Measurements from ENCODE around the gene RMI1.

Gene RMI1

GRCh38 chr9:83971485-83971884 lies 9.1 kb upstream of the RMI1 start:
- DNase-seq: no peak

DNA sequence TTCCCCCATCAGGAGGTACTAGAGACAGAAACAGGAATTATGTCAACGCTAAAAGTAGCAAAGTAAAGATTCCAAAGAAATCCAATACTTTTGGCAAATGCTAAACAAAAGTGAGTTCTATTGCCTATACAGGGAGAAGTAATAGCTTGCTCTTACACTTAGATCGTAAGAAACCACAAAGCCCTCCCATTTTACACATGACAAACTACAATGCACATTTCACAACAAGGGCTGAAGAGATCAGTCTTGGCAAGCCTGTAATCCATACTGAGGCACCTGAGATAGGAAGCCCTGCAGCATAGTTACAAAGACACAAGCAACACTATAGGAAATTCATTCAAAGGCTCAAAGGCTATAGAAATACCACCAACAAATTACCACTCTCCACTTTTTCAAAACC lies 8.3 kb upstream of the RMI1 start:
- no peak for DNase-seq

- DNase-seq: no peak
These were observed 5.3 kb upstream of the RMI1 start for GRCh38 chr9:83975300-83975699.

GRCh38 chr9:83976372-83976771 lies 4.2 kb upstream of the RMI1 start:
- no peak for DNase-seq

DNA sequence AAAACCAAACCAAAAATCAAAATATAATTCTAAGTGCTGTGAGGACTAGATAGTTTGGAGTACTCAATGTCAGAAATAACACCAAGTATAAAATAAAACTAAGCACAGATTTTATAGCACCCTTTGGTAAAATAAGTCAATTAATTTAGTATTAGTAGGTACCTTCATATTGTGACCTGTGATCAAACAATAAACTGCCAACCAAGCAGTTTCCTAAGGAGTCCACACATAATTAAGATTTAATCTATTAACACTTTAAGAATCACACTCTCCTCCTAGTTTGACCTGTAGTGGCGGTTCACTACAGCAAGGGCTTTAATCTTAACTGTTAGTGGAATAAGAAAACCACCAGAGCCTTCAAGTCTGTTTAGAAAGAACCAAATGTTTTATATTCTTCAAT lies 3.4 kb upstream of the RMI1 start:
- DNase-seq: no peak

DNA sequence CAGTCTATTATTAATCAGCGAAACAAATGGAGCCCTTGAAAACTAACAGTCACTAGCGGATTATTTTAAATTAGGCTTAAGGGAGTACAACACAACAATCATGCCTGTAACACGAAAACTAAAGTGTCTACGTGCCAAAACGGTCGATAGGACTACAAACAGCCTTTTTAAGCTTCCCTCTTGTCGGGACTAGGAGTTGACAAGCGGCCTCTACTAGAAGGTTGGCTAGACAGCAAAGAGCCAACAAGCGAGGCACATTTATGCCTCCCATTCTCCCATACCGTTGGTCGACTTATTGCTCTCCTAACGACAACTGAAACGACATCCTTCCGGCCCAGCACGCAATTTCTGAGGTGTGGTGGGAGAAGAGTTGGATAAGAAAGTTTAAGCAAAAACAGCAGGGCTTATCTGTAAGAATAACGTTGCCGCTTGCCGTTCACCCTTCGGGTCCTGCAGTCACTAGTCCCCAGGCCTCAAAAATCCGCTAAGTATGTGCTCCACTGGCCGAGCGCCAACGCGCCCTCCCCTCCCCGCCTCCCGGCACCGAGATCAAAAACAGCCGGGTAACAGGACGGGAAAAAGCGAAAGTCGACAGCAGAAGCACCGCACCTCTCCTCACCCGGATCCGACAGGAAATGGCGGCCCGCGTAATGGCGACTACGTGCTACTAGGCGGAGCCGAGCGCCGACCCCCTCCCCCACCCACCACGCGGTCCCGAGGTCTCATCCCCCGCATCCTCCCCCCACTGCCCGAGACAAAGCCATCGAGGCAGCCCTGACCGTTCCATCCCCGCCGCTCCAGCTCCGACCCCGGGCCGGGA lies 1.4 kb upstream of the RMI1 start:
- peak; percentile 92 for DNase-seq

GRCh38 chr9:83979812-83980394 lies 702 bp upstream of the RMI1 start, which contains the start of gene HNRNPK:
HNRNPK (minus strand) TSS chr9:83980215; CDS start chr9:83978252, 1,963 bp downstream.
- DNase-seq: peak; percentile 100

- peak; percentile 71 for DNase-seq
These were observed 694 bp downstream of the RMI1 start for GRCh38 chr9:83981126-83981871.

- no peak for DNase-seq
These were observed 5.6 kb downstream of the RMI1 start for GRCh38 chr9:83986195-83986594.

GRCh38 chr9:83986765-83987401 lies 6.3 kb downstream of the RMI1 start:
- DNase-seq: no peak

DNA sequence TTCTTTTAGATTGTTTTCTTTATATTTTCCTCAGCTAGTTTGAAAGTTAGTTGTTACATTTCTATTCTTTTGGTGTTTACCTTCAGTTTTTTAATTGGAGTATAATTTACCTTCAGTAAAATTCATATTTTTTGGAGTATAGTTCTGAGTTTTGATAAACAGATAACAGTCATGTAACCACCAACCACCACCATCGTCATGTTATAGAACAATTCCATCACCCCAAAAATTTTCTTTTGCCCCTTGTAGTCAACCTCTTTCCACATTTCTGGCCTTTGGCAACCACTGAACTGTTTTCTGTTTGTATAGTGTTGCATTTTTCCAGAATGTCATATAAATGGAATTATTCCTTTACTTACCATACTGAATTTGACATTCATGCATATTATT lies 6.8 kb downstream of the RMI1 start:
- DNase-seq: no peak

DNA sequence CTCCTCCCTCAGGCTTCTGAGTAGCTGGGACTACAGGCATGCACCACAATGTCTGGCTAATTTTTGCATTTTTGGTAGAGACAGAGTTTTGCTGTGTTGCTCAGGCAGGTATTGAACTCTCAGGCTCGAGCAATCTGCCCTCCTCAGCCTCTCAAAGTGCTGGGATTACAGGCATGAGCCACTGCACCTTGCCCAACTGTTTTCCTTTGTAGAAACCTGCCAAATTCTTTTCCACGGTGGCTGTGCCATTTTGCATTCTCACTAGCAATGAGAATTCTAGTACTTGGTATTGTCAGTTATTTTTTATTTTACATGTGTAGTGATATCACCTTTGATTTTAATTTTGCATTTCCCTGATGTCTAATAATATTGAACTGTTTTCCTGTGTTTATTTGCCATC lies 7.8 kb downstream of the RMI1 start:
- DNase-seq: no peak

GRCh38 chr9:83991355-83991754 lies 10.8 kb downstream of the RMI1 start:
- DNase-seq: no peak

GRCh38 chr9:83992407-83992806 lies 11.8 kb downstream of the RMI1 start:
- no peak for DNase-seq

- no peak for DNase-seq
These were observed 12.3 kb downstream of the RMI1 start for GRCh38 chr9:83992901-83993300.

- DNase-seq: no peak
These were observed 15.5 kb downstream of the RMI1 start for GRCh38 chr9:83996126-83996525.

DNA sequence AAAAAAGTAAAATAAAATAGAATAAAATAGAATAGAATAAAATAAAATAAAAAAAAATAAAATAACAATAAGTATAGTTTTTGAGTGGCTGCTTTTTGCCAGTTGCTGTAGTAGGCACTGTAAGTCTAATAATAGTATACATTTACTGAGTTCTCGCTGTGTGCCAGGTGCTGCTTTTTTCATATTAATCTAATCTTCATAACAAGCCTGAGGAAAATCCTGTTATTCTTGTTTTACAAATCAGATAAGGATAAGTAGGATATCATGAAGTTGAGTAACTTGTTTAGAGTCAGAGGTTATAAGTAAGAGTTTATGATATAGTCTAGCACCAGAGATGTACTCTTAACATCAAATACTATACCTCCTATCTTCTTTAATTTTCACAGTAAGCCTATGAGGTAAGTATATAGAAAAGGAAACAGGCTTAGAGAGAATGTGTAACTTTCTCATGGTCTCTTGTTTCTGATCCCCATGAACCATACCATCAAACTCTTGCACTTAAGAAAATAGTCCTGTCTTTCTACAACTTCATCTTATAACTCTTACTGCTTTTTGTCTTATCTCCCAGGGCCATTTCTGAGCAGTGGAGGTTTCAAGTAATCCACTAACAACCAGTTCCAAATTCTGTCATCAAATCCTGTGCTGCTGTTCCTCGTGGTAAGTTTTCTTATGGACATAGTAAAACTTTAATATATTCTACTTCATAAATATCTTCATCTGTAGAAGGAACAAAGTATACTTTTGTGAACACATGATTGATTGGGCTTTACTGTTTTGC lies 18.7 kb downstream of the RMI1 start:
- DNase-seq: no peak

DNA sequence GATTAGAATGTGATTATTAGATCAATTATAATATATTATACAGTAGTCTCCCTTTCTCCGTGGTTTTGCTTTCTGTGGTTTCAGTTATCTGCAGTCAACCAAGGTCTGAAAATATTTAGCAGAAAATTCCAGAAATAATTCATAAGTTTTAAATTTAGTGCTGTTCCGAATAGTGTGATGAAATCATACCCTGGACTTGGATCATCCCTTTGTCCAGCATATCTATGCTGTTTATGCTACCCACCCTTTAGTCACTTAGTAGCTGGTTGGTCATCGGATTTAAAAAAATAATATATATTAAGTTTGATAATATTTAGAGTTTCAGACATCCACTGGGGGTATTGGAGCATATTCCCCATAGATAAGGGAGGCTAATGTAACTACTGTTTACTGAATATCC lies 19.6 kb downstream of the RMI1 start:
- no peak for DNase-seq

GRCh38 chr9:84001621-84002020 lies 21.0 kb downstream of the RMI1 start:
- no peak for DNase-seq

- DNase-seq: no peak
These were observed 21.7 kb downstream of the RMI1 start for GRCh38 chr9:84002344-84002743.

DNA sequence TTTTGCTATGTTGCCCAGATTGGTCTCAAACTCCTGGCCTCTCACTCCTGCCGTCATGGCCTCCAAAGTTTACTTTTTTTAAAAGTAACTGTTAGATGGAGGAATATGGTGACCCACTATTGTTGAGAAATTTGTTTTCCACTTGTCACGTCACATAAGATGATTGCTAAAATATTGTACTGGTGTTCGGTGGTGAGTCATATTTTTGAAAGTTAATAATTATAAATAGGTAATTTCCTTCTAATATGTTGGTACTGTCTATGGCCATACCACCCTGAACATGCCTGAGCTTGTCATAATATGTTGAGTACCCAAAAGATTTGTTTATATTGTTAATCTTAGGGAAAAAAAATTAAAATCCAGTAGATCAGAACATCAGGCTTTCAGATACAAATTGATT lies 22.6 kb downstream of the RMI1 start:
- no peak for DNase-seq

DNA sequence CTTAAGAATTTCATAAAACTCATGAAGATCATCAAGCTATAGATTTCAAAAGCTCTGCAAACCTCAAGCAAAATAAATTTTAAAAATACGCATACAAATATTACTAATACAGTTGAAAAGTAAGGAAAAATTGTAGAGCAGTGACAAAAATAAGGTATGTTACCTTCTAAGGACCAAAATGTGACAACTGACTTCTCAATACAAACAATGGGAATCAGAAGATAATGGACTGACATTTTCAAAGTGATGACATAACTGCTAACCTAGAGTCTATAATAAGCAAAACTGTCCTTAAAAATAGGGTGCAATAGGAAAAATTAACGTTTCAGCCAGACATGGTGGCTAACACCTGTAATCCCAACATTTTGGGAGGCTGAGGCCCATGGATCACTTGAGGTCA lies 27.1 kb downstream of the RMI1 start:
- DNase-seq: no peak
